Mammary microvascular endothelial cell (primary cell): ENCODE data around the gene PLBD1. TPM values are rescaled to one million over a fixed set of nuclear protein-coding genes. Genes with fewer than 3 reads are reported as not detected.

Source experiments
- total RNA-seq: library from RNA; depleted of rRNA; stranded (reverse); fragments of >200 nt; gene quantifications from 2 replicates; pipeline ENCODE4 v1.2.3, GENCODE V29; 2015

PLBD1 gene
- total RNA-seq = 0.05 and 0.27 TPM in 2 replicates

GRCh38 chr12:14567351-14568162 lies at the start of gene PLBD1:
TSS of gene PLBD1 (minus strand) at chr12:14567883. CDS start at chr12:14567696, 187 bp downstream.

Other genes with a start within 250 kb of the PLBD1 start
- 22.2 and 22.5 TPM in 2 replicates for gene ATF7IP, start 202.2 kb downstream of the PLBD1 start, total RNA-seq
- gene GUCY2C, start 128.7 kb upstream of the PLBD1 start, total RNA-seq = not detected in 2 replicates
- 23.3 and 24.5 TPM in 2 replicates for gene WBP11, start 235.6 kb upstream of the PLBD1 start, total RNA-seq
- 0.74 and 1.1 TPM in 2 replicates for gene C12orf60, start 235.8 kb upstream of the PLBD1 start, total RNA-seq
- gene SMCO3, start 246.3 kb upstream of the PLBD1 start, total RNA-seq = 0.20 TPM in 1 of 2 replicates, not detected in the other